GM20431 (cell line): ENCODE measurements around the gene CARD11.
"Not testable (repeated sequence)": the region's sequence is repeated elsewhere in the genome, so short reads cannot be mapped to it uniquely, and the experiment has no call there.

ENCODE experiments used
- in situ Hi-C: fragments of 300-500 bp; cut with MseI, MboI; formaldehyde crosslinking; loops from one replicate; pipeline ENCODE4 v1.15.0; 2020; ENCODE audit warnings: low sequenced_read_pairs; ENCODE audit not compliant: unreplicated experiment

Gene CARD11

DNA sequence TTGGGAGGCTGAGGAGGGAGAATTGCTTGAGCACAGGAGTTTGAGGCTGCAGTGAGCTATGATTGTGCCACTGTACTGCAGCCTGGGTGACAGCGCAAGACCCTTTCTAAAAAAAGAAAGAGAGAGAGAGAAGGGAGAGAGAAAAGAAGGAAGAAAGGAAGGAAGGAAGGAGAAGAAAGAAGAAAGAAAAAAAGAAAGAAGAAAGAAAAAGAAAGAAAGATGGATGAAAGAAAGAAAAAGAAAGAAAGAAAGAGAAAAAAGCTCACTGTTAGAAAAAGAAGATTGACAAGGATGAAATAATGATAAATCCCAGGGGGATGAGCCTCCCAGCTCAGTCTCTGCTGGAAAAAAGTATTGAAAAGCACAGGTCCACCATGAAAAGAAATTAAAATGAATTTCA lies 22.8 kb upstream of the CARD11 start:
- in situ Hi-C loops, result no loop called here

- in situ Hi-C loops, result no loop called here
Observed at GRCh38 chr7:3065724-3066143, 22.1 kb upstream of the CARD11 start.

GRCh38 chr7:3064067-3064466 lies 20.4 kb upstream of the CARD11 start:
- in situ Hi-C loops, result no loop called here

DNA sequence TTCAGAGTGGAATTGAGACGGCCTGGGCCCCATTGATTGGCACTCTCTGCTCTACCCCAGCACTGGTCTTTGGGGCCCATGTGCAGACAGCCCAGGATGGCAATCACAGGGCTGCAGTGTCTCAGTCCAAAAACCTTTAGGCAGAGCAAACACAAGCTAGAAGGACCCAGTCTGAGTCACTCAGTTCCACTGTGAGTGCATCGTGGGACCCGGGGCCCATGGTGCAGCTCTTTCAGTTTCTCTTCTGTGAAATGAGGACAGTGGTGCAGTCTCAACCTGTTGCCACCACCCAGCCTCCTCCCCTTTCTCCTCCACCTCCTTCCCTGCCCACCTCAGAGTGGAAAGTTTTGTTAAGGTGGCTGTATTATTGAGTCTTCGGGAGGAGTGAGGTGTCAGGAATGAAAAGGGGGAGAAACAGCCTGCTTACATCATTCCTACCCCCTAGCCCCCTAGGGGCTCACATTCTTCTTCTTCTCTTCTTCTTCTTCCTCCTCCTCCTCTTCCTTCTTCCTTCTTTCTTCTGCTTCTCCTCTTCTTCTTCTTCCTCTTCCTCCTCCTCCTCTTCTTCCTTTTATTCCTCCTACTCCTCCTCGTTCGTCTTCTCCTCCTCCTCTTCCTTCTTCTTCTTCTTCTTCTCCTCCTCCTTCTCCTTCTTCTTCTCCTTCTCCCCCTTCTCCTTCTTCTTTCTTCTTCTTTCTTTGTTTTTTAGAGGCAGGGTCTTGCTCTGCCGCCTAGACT lies 19.5 kb upstream of the CARD11 start:
- in situ Hi-C loops, result no loop called here

GRCh38 chr7:3057066-3057420 lies 13.4 kb upstream of the CARD11 start:
- in situ Hi-C loops, result no loop called here

DNA sequence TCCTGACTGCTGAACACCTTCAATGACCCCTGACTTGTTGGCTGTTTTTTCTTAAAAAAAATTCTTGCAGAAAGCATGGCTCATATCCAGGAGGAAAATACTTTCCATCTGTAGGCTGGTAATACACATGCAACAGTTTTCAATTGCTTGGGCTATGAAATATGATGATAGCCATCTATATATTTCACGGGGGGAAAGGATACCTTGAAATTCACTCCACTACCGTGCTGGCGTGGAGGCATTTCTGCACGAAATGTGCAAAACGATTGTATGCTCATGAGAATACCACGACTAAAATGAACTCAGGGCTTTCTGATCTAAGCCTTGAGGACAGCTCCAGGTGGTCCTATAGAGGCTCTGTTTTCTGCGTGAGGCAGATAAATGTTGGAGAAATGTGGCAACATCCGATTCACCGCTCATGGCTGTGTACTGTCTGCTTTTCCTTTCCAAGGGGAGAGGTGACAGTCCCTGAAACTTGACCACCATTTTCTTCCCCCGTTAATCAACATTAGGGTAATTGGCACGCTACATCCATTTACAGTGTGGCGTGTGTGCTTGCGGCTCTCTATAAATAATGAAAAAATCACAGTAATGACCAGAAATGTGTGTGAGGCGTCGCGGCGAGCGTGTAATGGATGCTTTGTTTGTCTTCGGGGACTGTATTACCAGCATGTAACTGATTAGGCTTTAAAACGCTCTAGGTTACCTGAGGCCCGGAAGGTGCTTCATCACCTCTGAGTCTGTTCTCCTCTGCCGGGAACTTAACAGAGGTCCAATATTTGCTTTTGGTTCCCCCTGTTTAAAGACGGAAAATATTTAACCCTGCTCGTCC lies 12.8 kb upstream of the CARD11 start:
- in situ Hi-C loops, result no loop called here

- in situ Hi-C loops, result no loop called here
Observed at GRCh38 chr7:3055626-3056025, 12.0 kb upstream of the CARD11 start.

- in situ Hi-C loops, result no loop called here
Observed at GRCh38 chr7:3042861-3043489, 692 bp downstream of the CARD11 start.

- in situ Hi-C loops, result no loop called here
Observed at GRCh38 chr7:3041986-3042675, 1.5 kb downstream of the CARD11 start.

GRCh38 chr7:3039787-3040186 lies 3.9 kb downstream of the CARD11 start:
- in situ Hi-C loops, result no loop called here

DNA sequence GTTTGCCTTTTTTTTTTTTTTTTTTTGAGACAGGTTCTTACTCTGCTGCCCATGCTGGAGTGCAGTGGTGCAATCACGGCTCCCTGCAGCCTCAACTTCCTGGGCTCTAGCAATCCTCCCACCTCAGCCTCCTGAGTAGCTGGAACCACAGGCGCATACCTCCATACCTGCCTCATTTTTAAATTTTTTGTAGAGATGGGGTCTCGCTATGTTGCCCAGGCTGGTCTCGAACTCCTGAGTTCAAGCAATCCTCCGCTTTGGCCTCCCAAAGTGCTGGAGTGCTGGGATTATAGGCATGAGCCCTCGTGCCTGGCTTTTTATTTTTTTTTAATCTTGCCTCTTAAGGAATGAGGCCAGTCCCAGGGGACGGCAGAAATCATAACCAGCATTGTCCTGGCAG lies 5.7 kb downstream of the CARD11 start:
- in situ Hi-C loops, result not testable (repeated sequence)

- in situ Hi-C loops, result no loop called here
Observed at GRCh38 chr7:3037259-3037658, 6.4 kb downstream of the CARD11 start.

- in situ Hi-C loops, result no loop called here
Observed at GRCh38 chr7:3034591-3035150, 9.0 kb downstream of the CARD11 start.

DNA sequence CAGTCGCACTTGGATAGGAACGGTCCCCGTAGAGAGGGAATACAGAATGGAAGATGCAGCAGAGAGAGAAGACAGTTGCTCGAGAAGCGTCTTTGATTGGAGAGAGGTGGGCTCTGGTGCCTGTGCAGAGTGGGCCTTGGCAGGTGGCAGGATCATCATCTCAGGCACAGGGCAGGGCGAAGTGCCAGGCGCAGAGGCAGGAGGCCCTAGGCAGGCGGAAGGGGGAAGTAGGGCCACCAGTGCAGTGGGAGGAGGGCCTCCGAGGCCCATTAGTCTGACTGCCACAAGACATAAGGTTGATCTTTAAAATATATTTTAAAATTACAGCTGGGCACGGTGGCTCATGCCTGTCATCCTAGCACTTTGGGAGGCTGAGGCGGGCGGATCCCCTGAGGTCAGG lies 10.1 kb downstream of the CARD11 start:
- in situ Hi-C loops, result no loop called here

DNA sequence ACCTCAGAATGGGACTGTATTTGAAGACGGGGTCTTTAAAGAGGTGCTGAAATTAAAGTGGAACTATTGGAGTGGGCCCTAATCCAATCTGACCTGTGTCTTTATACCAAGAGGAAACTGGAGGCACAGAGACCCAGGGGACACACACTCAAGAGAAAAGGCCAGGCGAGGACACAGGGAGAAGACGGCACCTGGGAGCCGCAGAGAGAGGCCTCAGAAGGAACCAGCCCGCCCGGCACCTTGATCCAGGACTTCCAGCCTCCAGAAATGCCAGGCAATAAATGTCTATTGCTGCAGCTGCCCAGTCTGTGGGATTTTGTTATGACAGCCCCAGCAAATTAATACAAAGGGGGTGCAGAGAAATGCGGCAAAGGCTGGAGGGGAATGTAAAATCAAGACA lies 10.5 kb downstream of the CARD11 start:
- in situ Hi-C loops, result no loop called here

DNA sequence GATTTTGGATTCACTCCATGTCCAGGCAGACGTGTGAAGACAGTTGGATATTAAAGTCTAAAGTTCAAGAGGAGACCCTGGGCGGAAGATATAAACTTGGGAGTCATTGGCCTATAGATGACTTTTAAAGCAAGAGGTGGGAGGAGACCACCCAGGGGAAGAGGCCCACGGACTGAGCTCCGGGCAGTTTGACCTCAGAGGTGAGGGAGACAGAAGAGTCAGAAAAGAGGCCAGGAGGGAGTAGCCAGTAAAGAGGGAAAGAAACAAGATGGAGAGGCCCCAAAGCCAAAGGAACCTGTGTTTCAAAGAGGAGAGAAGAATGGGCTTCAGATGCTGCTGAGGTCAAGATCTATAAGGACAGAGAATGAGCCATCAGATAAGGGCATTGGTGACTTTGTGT lies 11.4 kb downstream of the CARD11 start:
- in situ Hi-C loops, result no loop called here

DNA sequence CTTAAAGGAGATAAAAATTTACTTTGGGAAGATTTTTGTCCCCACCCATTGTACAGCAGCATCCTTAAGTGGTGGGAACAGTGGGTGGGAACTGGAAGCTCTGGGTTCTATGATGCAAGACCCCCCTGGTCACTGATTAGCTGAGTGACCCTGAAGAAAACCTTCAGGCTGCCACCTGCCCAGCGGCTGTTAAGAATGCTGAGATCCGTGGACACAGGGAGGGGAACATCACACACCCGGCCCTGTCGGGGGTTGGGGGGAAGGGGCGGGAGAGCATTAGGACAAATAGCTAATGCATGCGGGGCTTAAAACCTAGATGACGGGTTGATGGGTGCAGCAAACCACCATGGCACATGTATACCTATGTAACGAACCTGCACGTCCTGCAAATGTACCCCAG lies 14.5 kb downstream of the CARD11 start:
- in situ Hi-C loops, result no loop called here

DNA sequence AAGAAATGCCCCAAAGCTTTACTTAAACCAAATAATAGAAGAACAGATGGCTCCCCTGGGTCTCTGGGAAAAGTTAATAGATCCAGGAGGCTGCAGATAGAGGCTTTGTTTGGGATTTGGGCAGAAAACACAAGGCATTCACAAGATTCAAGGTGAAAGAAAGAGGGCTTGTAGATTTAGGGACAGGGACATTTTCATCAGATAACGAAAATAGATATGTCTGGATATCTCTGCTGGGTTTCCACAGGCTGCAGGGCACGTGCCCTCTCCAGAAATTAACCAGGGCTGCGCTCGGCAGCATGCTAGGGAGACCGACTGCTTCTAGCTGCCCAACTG lies 14.9 kb downstream of the CARD11 start:
- in situ Hi-C loops, result no loop called here

DNA sequence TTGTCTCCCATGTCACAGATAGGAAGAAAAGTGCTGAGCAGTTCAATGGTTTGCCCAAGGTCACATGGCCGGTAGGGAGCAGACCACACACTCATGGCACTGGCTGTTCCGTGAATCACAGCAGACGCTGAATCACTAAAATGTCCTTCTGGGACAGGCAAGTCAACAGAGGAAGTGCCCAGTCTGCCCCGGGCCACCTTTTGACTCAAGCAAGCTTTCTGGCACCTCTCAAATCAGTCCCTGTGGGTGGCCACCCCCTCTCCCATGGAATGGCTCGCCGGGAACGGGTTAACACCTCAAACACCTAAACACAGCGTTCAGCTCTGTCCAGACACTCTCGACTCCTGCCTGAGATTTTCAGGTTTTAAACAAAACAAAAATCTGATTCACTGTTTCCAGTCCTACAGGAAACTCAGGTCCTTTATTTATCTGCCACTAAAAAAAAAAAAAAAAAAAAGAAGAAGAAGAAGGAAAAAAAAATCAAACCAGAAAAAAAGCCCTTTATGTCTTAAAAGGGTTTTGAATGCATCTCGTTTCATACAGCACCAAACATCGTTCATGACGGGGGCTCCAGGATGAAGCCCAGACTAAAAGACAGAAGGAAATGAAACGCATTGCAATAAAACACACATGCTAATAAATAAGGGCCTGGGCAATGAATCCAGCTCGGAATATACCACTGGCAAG lies 15.5 kb downstream of the CARD11 start:
- in situ Hi-C loops, result no loop called here
